22Rv1 (cell line): ENCODE measurements around the gene DDX42.

ENCODE experiments used
- CTCF ChIP-seq: fragments of 450-650 bp; IDR thresholded peaks from 2 replicates; pipeline ENCODE4 v1.5.1; 2017; ENCODE audit warnings: mild to moderate bottlenecking
- ZFX ChIP-seq: fragments of 450-650 bp; IDR thresholded peaks from 2 replicates; pipeline ENCODE4 v1.6.1; 2017; ENCODE audit warnings: antibody characterized with exemption, borderline replicate concordance

DNA sequence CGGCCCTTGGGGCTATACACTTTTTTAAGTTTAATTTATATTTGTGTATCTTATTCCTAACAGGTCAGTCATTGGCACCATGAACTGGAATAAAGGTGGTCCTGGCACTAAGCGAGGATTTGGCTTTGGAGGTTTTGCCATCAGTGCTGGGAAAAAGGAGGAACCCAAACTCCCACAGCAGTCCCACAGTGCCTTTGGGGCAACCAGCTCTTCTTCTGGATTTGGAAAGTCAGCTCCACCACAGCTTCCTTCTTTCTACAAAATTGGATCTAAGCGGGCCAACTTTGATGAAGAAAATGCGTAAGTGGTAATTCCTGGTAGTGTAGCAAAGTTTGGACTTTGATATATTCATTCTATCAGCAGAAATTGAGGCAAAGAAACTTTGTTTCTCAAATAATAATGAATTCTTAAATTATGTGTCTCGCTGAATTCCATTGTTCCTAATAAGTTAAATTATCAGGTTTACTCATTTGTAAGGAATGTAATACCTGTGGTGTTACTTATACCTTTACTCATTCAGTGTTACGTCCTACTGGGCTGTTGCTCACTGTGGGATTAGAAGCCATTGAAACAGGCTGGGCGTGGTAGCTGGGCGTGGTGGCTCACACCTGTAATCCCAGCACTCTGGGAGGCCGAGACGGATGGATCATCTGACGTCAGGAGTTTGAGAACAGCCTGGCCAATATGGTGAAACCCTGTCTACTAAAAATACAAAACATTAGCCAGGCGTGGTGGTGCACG lies 13.2 kb downstream of the DDX42 start:
- TF ChIP-seq CTCF, result no peak
- no peak for TF ChIP-seq ZFX
